ENCODE measurements around the gene GAB1. TPM values are rescaled to one million over a fixed set of nuclear protein-coding genes. Genes with fewer than 3 reads are reported as not detected.

The GAB1 gene
- total RNA-seq, 1 experiment from 2014 or later = 8.8 TPM

DNA sequence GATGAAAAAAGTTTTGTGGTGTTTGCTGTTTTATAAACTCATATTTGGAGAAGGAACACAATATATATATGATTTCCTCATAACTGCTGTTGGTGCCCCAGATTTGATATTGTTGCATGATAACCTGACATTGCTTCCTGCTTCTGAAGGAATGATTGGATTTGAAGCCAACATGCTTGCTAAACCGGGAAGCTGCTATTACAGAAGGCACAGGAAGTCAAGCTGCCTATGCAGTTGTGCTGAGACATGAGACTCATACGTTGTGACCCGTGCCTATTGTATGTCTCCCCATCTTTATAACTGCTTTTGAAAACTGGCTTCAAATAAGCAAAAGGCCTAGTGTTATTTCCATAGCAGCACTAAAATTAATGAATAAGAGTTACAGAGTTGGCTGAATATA lies 32.9 kb downstream of the GAB1 start:
- Mint-ChIP-seq H3K9me3 (ENCODE audit: low read depth, unreplicated experiment) (peaks cover 2% of the 10 kb centered on the region), H3K4me1 (ENCODE audit: low read depth, unreplicated experiment) (no peaks in the 10 kb centered on the region), H3K27me3 (ENCODE audit: unreplicated experiment) (no peaks in the 10 kb centered on the region), H3K36me3 (ENCODE audit: insufficient read depth, unreplicated experiment) (no peaks in the 10 kb centered on the region), H3K4me3 (ENCODE audit: low read depth, unreplicated experiment) (no peak overlapping the region), H3K27ac (ENCODE audit: unreplicated experiment) (no peak overlapping the region)
- intact Hi-C loops (cut with micrococcal nuclease; ENCODE audit: unreplicated experiment) = no loop called here
- no peak for DNase-seq
- TF ChIP-seq CTCF (IDR thresholded peaks at IDR 0.05; ENCODE audit: unreplicated experiment) = no peak
- no TSS peak for BruUV-seq (replicated peaks)
- CTCF ChIA-PET = no interaction called here

GRCh38 chr4:143372093-143372915 lies 35.6 kb downstream of the GAB1 start:
- DNase-seq = no peak

GRCh38 chr4:143374255-143374654 lies 37.6 kb downstream of the GAB1 start:
- no peak for DNase-seq
- intact Hi-C loops (cut with micrococcal nuclease; ENCODE audit: unreplicated experiment) = no loop called here
- Mint-ChIP-seq H3K27ac (ENCODE audit: unreplicated experiment) (no peak overlapping the region), H3K36me3 (ENCODE audit: insufficient read depth, unreplicated experiment) (no peaks in the 10 kb centered on the region), H3K4me1 (ENCODE audit: low read depth, unreplicated experiment) (peaks cover 9% of the 10 kb centered on the region), H3K9me3 (ENCODE audit: low read depth, unreplicated experiment) (peaks cover 2% of the 10 kb centered on the region), H3K27me3 (ENCODE audit: unreplicated experiment) (no peaks in the 10 kb centered on the region), H3K4me3 (ENCODE audit: low read depth, unreplicated experiment) (no peak overlapping the region)
- BruUV-seq (replicated peaks) = no TSS peak
- CTCF ChIA-PET = no interaction called here
- TF ChIP-seq CTCF (IDR thresholded peaks at IDR 0.05; ENCODE audit: unreplicated experiment) = no peak

More at GRCh38 chr4:143372093-143372915, 35.6 kb downstream of the GAB1 start:
- CTCF ChIA-PET = no interaction called here
- intact Hi-C loops (cut with micrococcal nuclease; ENCODE audit: unreplicated experiment) = no loop called here
- H3K36me3 Mint-ChIP-seq (ENCODE audit: insufficient read depth, unreplicated experiment) = no peaks in the 10 kb centered on the region
- H3K4me1 Mint-ChIP-seq (ENCODE audit: low read depth, unreplicated experiment) = no peaks in the 10 kb centered on the region
- no peak overlapping the region for H3K4me3 Mint-ChIP-seq (ENCODE audit: low read depth, unreplicated experiment)
- H3K27me3 Mint-ChIP-seq (ENCODE audit: unreplicated experiment) = no peaks in the 10 kb centered on the region
- no TSS peak for BruUV-seq (replicated peaks)
- no peak overlapping the region for H3K27ac Mint-ChIP-seq (ENCODE audit: unreplicated experiment)
- peaks cover 2% of the 10 kb centered on the region for H3K9me3 Mint-ChIP-seq (ENCODE audit: low read depth, unreplicated experiment)
- TF ChIP-seq CTCF (IDR thresholded peaks at IDR 0.05; ENCODE audit: unreplicated experiment) = no peak

GRCh38 chr4:143374771-143375170 lies 38.1 kb downstream of the GAB1 start:
- Mint-ChIP-seq H3K4me1 (ENCODE audit: low read depth, unreplicated experiment) (peaks cover 9% of the 10 kb centered on the region), H3K27me3 (ENCODE audit: unreplicated experiment) (no peaks in the 10 kb centered on the region), H3K27ac (ENCODE audit: unreplicated experiment) (no peak overlapping the region), H3K36me3 (ENCODE audit: insufficient read depth, unreplicated experiment) (no peaks in the 10 kb centered on the region), H3K9me3 (ENCODE audit: low read depth, unreplicated experiment) (peaks cover 2% of the 10 kb centered on the region), H3K4me3 (ENCODE audit: low read depth, unreplicated experiment) (no peak overlapping the region)
- intact Hi-C loops (cut with micrococcal nuclease; ENCODE audit: unreplicated experiment) = loop anchor here (5.0 kb wide), 1 partner anchor 108 kb away; no protein-coding TSS in a partner anchor
- no peak for TF ChIP-seq CTCF (IDR thresholded peaks at IDR 0.05; ENCODE audit: unreplicated experiment)
- no peak for DNase-seq
- CTCF ChIA-PET = no interaction called here
- no TSS peak for BruUV-seq (replicated peaks)
